ENCODE measurements around the gene RAPGEF4. TPM values are rescaled to one million over a fixed set of nuclear protein-coding genes. Genes with fewer than 3 reads are reported as not detected.

RAPGEF4 gene
- total RNA-seq, 1 experiment from 2014 or later: 0.98 TPM

DNA sequence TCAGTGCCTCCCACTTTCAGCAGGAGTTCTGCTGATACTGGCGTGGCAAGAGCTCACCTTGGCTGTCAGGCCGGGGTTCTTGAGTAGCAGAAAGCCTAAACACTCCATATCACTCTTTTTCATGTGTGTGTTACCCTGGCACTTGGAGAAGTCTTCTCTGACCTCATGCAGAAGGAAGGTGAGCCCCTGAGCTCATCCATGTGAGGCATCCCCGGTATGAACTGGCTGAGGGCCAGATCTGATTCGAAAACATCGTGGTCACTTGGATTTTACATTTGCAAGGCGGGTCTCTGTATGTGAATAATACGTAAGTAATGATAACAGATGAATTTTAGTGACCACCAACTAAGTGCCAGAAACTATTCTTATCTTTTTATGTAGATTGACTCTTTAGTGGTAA lies 93.6 kb downstream of the RAPGEF4 start:
- Histone ChIP-seq H3K27me3 (replicated peaks; ENCODE audit: control insufficient read depth, insufficient read depth, low read length) (no peaks in the 10 kb centered on the region), H3K36me3 (ENCODE audit: control insufficient read depth, insufficient read depth, low read length) (no peaks in the 10 kb centered on the region), H3K9me3 (no peaks in the 10 kb centered on the region), H3K4me3 (ENCODE audit: low read depth, low read length) (no peak overlapping the region), H3K4me1 (no peaks in the 10 kb centered on the region)
- ChIA-PET POLR2A (no interaction called here), CTCF (interaction anchor here (1.0 kb wide), 1 partner anchor 102 kb away, joined by 3 read pairs; no protein-coding TSS in a partner anchor)
- TF ChIP-seq, protein P1, sequence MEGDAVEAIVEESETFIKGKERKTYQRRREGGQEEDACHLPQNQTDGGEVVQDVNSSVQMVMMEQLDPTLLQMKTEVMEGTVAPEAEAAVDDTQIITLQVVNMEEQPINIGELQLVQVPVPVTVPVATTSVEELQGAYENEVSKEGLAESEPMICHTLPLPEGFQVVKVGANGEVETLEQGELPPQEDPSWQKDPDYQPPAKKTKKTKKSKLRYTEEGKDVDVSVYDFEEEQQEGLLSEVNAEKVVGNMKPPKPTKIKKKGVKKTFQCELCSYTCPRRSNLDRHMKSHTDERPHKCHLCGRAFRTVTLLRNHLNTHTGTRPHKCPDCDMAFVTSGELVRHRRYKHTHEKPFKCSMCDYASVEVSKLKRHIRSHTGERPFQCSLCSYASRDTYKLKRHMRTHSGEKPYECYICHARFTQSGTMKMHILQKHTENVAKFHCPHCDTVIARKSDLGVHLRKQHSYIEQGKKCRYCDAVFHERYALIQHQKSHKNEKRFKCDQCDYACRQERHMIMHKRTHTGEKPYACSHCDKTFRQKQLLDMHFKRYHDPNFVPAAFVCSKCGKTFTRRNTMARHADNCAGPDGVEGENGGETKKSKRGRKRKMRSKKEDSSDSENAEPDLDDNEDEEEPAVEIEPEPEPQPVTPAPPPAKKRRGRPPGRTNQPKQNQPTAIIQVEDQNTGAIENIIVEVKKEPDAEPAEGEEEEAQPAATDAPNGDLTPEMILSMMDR (IDR thresholded peaks at IDR 0.05; ENCODE audit: insufficient read depth in 1 of 2, low read depth in 1 of 2, low read length in 1 of 2, severe bottlenecking in 1 of 2, unreplicated experiment in 1 of 2): no peak
- no peaks in the 10 kb centered on the region for H3K27me3 Mint-ChIP-seq (ENCODE audit: insufficient read depth, unreplicated experiment)
- no peaks in the 10 kb centered on the region for H3K4me1 Mint-ChIP-seq (ENCODE audit: low read depth, unreplicated experiment)
- H3K27ac Mint-ChIP-seq (ENCODE audit: unreplicated experiment): no peak overlapping the region
- H3K36me3 Mint-ChIP-seq (ENCODE audit: insufficient read depth, unreplicated experiment): no peaks in the 10 kb centered on the region
- no TSS peak for BruUV-seq (replicated peaks)
- intact Hi-C loops (cut with micrococcal nuclease; ENCODE audit: unreplicated experiment): no loop called here
- no peak for DNase-seq
- H3K9me3 Mint-ChIP-seq (ENCODE audit: unreplicated experiment): no peaks in the 10 kb centered on the region
- H3K4me3 Mint-ChIP-seq (ENCODE audit: unreplicated experiment): no peak overlapping the region

DNA sequence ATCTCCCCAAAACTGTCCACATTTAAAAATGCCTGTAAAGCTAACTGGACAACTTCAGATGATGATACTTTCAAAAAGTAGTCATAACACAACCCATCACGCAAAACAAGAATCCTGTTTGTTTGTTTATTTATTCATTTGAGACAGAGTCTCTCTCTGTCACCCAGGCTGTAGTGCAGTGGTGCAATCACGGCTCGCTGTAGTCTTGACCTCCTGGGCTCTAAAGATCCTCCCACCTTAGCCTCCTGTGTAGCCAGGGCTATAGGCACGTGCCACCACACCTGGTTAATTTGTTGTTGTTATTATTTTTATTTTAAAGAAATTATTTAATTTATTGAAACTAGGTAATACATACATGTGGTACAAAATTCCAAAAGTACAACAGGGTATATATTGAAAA lies 94.8 kb downstream of the RAPGEF4 start:
- Mint-ChIP-seq H3K9me3 (ENCODE audit: unreplicated experiment) (no peaks in the 10 kb centered on the region), H3K27ac (ENCODE audit: unreplicated experiment) (no peak overlapping the region), H3K36me3 (ENCODE audit: insufficient read depth, unreplicated experiment) (no peaks in the 10 kb centered on the region), H3K4me1 (ENCODE audit: low read depth, unreplicated experiment) (no peaks in the 10 kb centered on the region), H3K4me3 (ENCODE audit: unreplicated experiment) (no peak overlapping the region), H3K27me3 (ENCODE audit: insufficient read depth, unreplicated experiment) (no peaks in the 10 kb centered on the region)
- H3K4me3 ChIP-seq (ENCODE audit: low read depth, low read length): no peak overlapping the region
- H3K4me1 ChIP-seq: no peaks in the 10 kb centered on the region
- POLR2A ChIA-PET: no interaction called here
- no peaks in the 10 kb centered on the region for H3K9me3 ChIP-seq
- no peaks in the 10 kb centered on the region for H3K27me3 ChIP-seq (replicated peaks; ENCODE audit: control insufficient read depth, insufficient read depth, low read length)
- no peak for DNase-seq
- H3K36me3 ChIP-seq (ENCODE audit: control insufficient read depth, insufficient read depth, low read length): no peaks in the 10 kb centered on the region
- intact Hi-C loops (cut with micrococcal nuclease; ENCODE audit: unreplicated experiment): no loop called here
- CTCF ChIA-PET: interaction anchor here (1.0 kb wide), 1 partner anchor 101 kb away, joined by 3 read pairs; no protein-coding TSS in a partner anchor
- BruUV-seq (replicated peaks): no TSS peak
- TF ChIP-seq, protein P1 (IDR thresholded peaks at IDR 0.05; ENCODE audit: insufficient read depth in 1 of 2, low read depth in 1 of 2, low read length in 1 of 2, severe bottlenecking in 1 of 2, unreplicated experiment in 1 of 2): no peak

GRCh38 chr2:172833898-172834297 lies 98.3 kb downstream of the RAPGEF4 start:
- H3K9me3 ChIP-seq: no peaks in the 10 kb centered on the region
- no peaks in the 10 kb centered on the region for H3K36me3 ChIP-seq (ENCODE audit: control insufficient read depth, insufficient read depth, low read length)
- intact Hi-C loops (cut with micrococcal nuclease; ENCODE audit: unreplicated experiment): no loop called here
- H3K27me3 ChIP-seq (replicated peaks; ENCODE audit: control insufficient read depth, insufficient read depth, low read length): no peaks in the 10 kb centered on the region
- H3K4me1 ChIP-seq: no peaks in the 10 kb centered on the region
- BruUV-seq (replicated peaks): no TSS peak
- Mint-ChIP-seq H3K4me1 (ENCODE audit: low read depth, unreplicated experiment) (peaks cover 7% of the 10 kb centered on the region), H3K4me3 (ENCODE audit: unreplicated experiment) (no peak overlapping the region), H3K9me3 (ENCODE audit: unreplicated experiment) (no peaks in the 10 kb centered on the region), H3K27me3 (ENCODE audit: insufficient read depth, unreplicated experiment) (no peaks in the 10 kb centered on the region), H3K27ac (ENCODE audit: unreplicated experiment) (no peak overlapping the region), H3K36me3 (ENCODE audit: insufficient read depth, unreplicated experiment) (no peaks in the 10 kb centered on the region)
- H3K4me3 ChIP-seq (ENCODE audit: low read depth, low read length): no peak overlapping the region
- ChIA-PET CTCF (no interaction called here), POLR2A (no interaction called here)
- no peak for DNase-seq
- TF ChIP-seq, protein P1 (IDR thresholded peaks at IDR 0.05; ENCODE audit: insufficient read depth in 1 of 2, low read depth in 1 of 2, low read length in 1 of 2, severe bottlenecking in 1 of 2, unreplicated experiment in 1 of 2): no peak
